Endothelial cell of hepatic sinusoid (primary cell): ENCODE measurements around the gene HPGDS.
"Not testable (repeated sequence)": the region's sequence is repeated elsewhere in the genome, so short reads cannot be mapped to it uniquely, and the experiment has no call there.

Source experiments
- in situ Hi-C: cut with HindIII; loops from 2 replicates; pipeline ENCODE4 v1.10.0; 2017; ENCODE audit warnings: low sequenced_read_pairs

The HPGDS gene

DNA sequence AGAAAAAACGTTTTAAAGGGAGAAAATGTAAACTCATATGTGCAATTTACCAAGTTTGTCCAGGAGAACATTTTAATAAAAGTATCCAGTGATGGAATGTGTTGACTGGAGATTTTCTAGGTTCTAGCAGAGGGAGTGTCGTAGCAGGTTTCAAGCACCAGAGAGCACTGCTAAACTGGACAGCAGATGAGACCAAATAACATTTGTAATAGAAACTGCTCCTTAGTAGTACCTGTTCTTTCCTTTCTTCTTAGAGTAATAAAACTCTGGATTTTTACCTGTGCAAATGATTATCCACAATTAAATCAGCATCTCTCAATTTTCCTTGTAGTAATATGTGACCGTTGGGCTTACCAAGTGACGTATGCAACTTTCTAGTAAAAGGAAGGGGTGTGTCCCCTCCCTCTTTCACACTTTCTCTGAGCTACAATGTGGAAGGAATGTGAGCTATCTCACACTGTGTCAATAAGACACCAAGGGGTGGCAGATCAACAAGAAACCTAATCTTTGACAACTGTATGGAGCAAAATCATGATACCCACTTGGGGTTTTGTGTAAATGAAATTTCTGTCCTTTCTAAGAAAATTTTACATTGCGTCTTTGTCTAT lies 9.5 kb downstream of the HPGDS start:
- in situ Hi-C loops: no loop called here

DNA sequence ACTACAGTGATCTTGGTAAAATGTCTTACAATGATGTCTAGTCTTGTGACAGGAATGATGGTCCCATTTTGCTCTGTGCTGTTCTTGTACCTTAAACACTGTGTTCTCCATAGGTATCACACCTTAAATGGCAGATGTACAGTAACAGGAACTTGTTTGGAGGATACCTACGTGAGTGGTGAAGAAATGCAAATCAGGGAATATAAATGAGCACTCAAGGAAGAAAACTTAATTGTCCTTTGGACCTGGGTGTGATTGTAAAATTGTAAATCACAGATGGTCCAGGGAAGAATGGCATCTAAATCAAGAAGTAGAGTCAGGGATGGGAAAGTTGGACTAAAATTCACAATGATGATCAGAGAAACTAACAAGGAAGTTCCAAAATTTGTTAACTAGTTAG lies 12.7 kb downstream of the HPGDS start:
- in situ Hi-C loops: no loop called here

DNA sequence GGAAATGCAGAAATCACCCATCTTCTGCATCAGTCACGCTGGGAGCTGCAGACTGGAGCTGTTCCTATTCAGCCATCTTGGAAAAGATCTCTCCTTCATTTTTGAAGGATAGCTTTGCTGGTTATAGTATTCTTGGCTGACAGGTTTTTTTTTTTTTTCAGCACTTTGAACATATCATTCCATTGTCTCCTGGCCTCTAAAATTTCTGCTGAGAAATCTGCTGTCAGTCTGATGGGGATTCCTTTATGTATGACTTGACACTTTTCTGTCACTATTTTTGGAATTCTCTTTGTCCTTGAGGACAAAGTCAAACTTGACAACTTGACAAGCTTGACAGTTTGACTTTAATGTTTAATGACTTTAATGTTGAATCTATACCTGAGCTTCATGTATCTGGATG lies 16.8 kb downstream of the HPGDS start:
- in situ Hi-C loops: no loop called here

- in situ Hi-C loops: not testable (repeated sequence)
Measured at GRCh38 chr4:94319927-94320326, 22.7 kb downstream of the HPGDS start.

DNA sequence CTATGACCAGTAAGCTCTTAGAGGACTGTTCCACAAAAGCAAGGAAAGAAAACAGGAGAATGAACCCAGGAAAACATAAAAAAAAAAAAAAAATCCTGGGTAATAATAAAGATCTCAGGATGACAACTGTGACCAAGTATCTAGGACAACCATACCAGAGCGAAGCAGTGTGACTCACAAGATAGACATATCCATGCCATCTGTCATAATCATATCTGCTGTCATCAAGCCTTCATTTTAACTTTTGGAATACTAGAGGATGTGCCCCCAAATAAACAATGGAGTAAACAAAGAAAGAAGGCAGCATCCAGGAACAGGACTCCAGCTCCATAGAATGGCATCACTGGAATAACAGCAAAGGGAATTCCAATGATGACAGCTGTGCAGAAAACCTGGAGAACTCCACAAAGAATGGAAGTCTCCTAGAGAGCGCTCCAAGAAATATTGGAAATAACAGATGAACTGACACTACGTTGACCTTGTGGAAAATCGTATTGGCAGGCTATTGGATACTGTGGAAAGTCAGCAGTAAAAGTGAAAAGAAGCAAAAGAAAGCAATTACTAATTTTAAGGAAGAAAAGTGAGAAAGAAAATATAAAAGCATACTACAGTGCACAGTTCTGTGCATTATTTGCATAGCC lies 35.3 kb downstream of the HPGDS start:
- in situ Hi-C loops: no loop called here

GRCh38 chr4:94306713-94307112 lies 35.9 kb downstream of the HPGDS start:
- in situ Hi-C loops: no loop called here

DNA sequence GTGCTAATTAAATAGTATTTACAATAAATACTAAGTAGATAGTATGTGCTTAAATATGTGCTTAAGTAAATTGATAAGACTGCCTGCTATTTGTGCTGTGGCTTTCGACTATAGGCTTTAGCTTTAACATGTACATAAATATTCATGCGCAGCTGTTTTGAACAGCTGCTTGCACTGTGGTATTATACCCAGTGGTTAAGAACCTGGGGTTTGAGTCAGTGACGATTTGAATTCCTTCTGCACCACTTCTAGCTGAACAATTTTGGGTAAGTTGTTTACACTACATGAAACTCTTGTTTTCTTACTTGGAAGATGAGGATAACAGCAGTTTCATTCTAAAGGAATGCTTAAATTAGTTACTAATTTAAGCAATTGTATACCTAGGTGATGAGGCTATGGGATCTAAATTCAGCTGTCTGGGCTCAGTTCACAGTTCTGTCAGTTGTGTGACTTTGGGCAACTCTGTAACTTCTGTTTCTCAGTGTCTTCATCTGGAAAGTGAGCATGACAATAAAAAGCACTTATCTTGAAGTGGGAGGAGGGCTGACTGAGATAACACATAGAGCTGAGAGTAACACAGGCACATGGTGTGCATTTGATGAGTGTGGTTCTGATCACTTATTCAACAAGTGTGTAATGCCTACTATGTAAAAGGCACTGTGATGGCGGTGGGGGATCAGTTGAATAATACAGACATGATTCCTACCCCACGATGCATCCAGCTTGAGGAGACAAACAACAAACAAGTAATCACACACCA lies 37.0 kb downstream of the HPGDS start:
- in situ Hi-C loops: no loop called here

GRCh38 chr4:94304365-94304971 lies 38.2 kb downstream of the HPGDS start:
- in situ Hi-C loops: no loop called here

GRCh38 chr4:94302191-94302590 lies 40.4 kb downstream of the HPGDS start:
- in situ Hi-C loops: no loop called here

- in situ Hi-C loops: no loop called here
Measured at GRCh38 chr4:94298725-94299252, 43.8 kb downstream of the HPGDS start.

GRCh38 chr4:94295473-94295872 lies 47.2 kb downstream of the HPGDS start:
- in situ Hi-C loops: not testable (repeated sequence)

DNA sequence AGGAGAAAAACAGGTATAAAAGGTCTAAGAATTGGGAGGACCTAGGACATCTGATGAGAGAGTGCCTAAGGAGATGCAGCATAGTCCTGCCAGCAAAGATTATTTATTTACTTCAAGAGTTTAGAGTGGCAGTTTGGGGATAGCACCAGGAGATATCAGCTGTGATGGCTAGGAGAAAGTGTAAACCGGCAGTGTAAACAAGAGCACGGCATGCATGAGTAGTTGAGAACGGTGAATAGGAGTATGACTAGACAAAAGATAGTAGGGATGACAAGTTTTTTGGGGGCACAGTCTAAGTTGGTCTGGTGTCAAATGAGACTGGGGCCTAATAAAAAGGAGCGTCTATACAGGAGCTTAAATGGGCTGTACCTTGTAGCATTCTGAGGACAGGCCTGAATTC lies 48.7 kb downstream of the HPGDS start:
- in situ Hi-C loops: not testable (repeated sequence)

GRCh38 chr4:94290245-94290644 lies 52.4 kb downstream of the HPGDS start:
- in situ Hi-C loops: no loop called here

DNA sequence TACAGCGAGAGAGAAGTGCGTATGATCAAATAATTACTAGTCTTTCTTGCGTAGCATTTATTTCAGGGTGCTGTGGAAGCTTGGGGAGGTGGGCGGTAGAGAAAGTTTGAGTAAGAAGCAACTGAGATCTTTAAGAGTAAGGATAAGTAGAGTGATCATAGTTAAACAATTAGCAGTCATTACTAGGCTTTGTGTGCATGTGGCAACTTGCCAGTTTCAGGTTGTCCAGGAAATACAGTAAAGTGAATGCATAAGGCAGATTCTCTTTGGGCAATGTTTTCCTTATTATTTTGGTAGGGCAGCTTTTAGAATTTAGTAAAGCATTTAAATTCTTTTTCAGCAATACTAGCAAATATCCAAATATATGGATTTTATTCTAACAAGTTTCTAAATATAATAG lies 57.0 kb downstream of the HPGDS start:
- in situ Hi-C loops: no loop called here

- in situ Hi-C loops: no loop called here
Measured at GRCh38 chr4:94284889-94285288, 57.7 kb downstream of the HPGDS start.

DNA sequence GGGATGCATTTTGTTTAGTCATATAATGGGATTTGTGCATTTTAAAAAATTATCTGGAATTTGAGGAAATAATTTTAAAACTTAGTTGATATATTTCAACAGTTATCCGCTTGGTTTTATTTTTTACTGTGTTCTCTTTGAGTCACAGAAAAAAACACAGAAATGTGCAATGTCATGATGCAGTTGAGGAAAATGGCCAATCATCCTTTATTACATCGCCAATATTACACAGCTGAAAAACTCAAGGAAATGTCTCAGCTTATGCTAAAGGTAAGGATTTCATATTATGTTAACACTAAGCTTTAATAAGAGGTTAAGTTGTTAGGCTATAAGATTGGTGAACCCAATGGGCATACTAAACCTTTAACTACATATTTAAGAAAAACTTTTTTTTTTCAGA lies 63.9 kb downstream of the HPGDS start:
- in situ Hi-C loops: no loop called here

GRCh38 chr4:94277534-94277933 lies 65.1 kb downstream of the HPGDS start:
- in situ Hi-C loops: no loop called here

DNA sequence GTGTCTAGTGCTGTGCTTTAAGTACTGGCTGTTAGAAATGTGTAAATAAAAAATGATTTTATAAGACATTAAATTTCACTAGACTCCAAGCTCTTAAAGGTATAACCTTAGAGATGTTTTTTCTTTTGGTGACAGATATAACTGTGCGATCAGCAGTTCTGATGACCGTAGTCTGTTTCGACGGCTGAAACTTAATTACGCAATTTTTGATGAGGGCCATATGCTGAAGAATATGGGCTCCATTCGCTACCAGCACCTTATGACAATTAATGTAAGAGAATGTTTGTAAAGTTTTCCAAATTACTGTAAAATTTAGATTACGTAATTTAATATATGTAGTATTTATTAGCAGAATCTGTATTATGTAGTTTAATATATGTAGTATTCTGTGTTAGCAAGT lies 66.4 kb downstream of the HPGDS start:
- in situ Hi-C loops: no loop called here

GRCh38 chr4:94274912-94275311 lies 67.7 kb downstream of the HPGDS start:
- in situ Hi-C loops: no loop called here

DNA sequence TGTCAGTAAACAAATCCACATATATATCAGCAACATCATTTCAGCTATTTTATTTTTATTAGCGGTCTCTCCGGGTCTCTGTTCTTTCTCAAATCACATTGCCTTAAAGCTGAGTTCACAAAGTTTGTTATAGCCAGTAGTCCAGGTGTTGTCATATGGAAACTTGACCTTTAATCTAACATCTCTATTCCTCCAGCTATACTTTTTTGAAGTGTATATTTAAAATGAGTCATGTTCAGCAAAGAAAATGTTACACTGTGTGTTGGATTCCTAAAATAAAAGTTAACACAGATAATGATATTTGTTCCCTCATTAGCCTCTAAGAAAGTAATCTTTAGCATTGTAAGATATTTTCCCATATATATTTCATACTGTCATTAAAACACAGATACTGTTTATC lies 71.4 kb downstream of the HPGDS start:
- in situ Hi-C loops: no loop called here

GRCh38 chr4:94267037-94267436 lies 75.6 kb downstream of the HPGDS start:
- in situ Hi-C loops: no loop called here
